ENCODE data around the gene FBP1. TPM values are rescaled to one million over a fixed set of nuclear protein-coding genes. Genes with fewer than 3 reads are reported as not detected.
A peak's percentile ranks its signal among the peaks of the same experiment; 100 is the strongest.

The FBP1 gene
- polyA plus RNA-seq, 3 donors: 82.2 to 95.5 (median 84.4) TPM

DNA sequence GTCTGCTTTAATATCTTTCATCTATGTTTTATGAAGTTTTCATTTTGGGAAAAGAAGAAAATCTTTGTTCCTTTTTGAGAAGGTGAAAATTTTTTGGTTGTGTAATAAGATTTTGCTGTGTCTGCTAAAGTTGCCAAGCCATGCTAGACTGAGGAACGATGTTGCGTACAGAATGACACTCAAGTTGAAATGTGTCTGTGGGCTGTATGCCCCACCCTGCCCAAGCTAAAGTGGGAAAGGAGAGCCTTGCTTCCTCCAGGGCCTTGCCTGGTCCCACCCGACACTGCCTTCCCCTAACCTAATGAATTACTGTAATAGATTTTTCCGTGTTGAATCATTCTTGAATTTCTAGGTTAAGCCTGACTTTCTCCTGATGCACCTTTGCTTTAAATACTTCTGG, 81.9 kb downstream of the FBP1 start:
- H3K27ac ChIP-seq (ENCODE audit: low read depth in 1 of 2, low read length in 2 of 2): no peak overlapping the region

DNA sequence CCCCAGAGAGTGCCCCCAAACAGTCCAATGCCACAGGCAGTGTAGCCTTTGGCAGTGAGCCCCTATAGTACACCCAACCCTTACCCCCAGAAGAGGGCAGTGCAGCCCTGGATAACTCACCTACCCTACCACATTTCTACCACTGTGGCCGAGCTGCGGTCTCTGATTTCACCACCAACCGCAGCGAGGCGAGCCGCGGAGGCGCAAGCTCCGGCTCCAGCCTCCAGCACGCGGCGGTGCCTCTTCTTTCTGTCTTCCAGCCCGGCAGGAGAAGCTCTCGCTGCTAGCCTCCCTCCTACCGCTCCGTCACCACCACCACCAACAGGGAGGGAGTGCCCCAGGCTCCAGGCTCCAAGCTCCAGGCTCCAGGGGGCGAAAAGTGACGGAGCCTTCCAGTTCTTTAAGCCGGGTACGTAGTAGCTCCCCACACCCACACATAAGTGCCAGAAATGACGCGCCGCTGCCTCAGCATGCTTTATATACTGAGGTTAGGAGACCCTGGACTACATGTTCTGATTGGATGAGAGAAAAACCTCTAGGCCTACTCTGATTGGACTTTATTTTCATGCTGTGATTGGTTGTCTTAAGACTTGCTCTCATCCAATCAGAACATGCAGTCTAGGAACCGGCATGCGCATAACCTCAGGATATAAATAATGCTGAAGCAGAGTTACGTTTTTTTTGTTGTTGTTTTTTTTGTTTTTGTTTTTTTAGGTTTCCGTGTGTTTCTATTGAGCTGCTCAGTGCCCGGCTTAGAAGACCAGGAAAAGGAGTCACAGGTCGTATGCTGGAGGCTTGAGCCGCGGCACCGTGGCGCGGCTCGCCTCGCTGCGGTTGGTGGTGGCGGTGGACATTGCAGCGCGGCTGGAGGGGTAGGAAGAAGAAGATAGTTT, 84.6 kb downstream of the FBP1 start, which contains the start of gene PCAT7:
Gene PCAT7, plus strand, starts transcription at position 645 of the 893 bp plus-strand sequence.
- Mint-ChIP-seq H3K4me3 (no peak within 1 kb of the TSS), H3K4me1 (peaks cover 5% of the 10 kb centered on the region), H3K36me3 (no peaks in the 10 kb centered on the region), H3K27me3 (ENCODE audit: low read depth in 3 of 3) (peaks cover 2 to 21% (median 14%) of the 10 kb centered on the region in 3 donors), H3K9me3 (peaks cover 0 to 2% (median 0%) of the 10 kb centered on the region in 7 donors), H3K27ac (no peak within 1 kb of the TSS)
- H3K79me2 ChIP-seq (ENCODE audit: insufficient read depth, low read length): no peaks in the 10 kb centered on the region
- H4K20me1 ChIP-seq (ENCODE audit: insufficient read depth, low read length): no peaks in the 10 kb centered on the region
- peak in 2 of 3 donors; percentile 3 to 36 for DNase-seq
- no peaks in the 10 kb centered on the region for H3K9me3 ChIP-seq (replicated peaks in 1 of 2; ENCODE audit: control insufficient read depth in 1 of 2, insufficient read depth in 1 of 2, low read length in 2 of 2)
- H2AFZ ChIP-seq (ENCODE audit: insufficient read depth, low read depth, low read length, poor library complexity, severe bottlenecking): no peak within 1 kb of the TSS
- intact Hi-C loops (cut with micrococcal nuclease): no loop called here
- H3K36me3 ChIP-seq (replicated peaks in 1 of 2; ENCODE audit: control insufficient read depth in 1 of 2, insufficient read depth in 2 of 2, low read length in 2 of 2): no peaks in the 10 kb centered on the region
- H3K4me3 ChIP-seq (replicated peaks in 1 of 3; ENCODE audit: low read depth in 2 of 3, low read length in 3 of 3): no peak within 1 kb of the TSS
- WGBS (ENCODE audit: insufficient coverage): 78% methylated on average over 29 of the region's 40 CpGs
- no peak within 1 kb of the TSS for H3K27ac ChIP-seq (ENCODE audit: low read depth in 1 of 2, low read length in 2 of 2)
- peaks cover 0 to 3% of the 10 kb centered on the region in 2 donors for H3K27me3 ChIP-seq (ENCODE audit: control insufficient read depth in 2 of 2, insufficient read depth in 2 of 2, low read length in 2 of 2)
- H3K4me2 ChIP-seq (replicated peaks; ENCODE audit: extremely low read depth, low read length, poor library complexity, severe bottlenecking): no peak within 1 kb of the TSS
- H3K4me1 ChIP-seq (ENCODE audit: control insufficient read depth in 1 of 2, insufficient read depth in 2 of 2, low read length in 2 of 2): no peaks in the 10 kb centered on the region
- no peak within 1 kb of the TSS for H3K9ac ChIP-seq (ENCODE audit: insufficient read depth, low read length, poor library complexity, severe bottlenecking)
- TF ChIP-seq, protein P1, sequence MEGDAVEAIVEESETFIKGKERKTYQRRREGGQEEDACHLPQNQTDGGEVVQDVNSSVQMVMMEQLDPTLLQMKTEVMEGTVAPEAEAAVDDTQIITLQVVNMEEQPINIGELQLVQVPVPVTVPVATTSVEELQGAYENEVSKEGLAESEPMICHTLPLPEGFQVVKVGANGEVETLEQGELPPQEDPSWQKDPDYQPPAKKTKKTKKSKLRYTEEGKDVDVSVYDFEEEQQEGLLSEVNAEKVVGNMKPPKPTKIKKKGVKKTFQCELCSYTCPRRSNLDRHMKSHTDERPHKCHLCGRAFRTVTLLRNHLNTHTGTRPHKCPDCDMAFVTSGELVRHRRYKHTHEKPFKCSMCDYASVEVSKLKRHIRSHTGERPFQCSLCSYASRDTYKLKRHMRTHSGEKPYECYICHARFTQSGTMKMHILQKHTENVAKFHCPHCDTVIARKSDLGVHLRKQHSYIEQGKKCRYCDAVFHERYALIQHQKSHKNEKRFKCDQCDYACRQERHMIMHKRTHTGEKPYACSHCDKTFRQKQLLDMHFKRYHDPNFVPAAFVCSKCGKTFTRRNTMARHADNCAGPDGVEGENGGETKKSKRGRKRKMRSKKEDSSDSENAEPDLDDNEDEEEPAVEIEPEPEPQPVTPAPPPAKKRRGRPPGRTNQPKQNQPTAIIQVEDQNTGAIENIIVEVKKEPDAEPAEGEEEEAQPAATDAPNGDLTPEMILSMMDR (IDR thresholded peaks at IDR 0.05): no peak

More for the DNA sequence above, 81.9 kb downstream of the FBP1 start:
- Mint-ChIP-seq H3K27me3 (ENCODE audit: low read depth in 3 of 3) (peaks cover 2 to 20% (median 8%) of the 10 kb centered on the region in 3 donors), H3K27ac (no peak overlapping the region), H3K36me3 (no peaks in the 10 kb centered on the region), H3K4me1 (peaks cover 5% of the 10 kb centered on the region), H3K9me3 (peaks cover 0 to 2% (median 0%) of the 10 kb centered on the region in 7 donors), H3K4me3 (no peak overlapping the region)
- no peak for DNase-seq
- Histone ChIP-seq H3K36me3 (replicated peaks in 1 of 2; ENCODE audit: control insufficient read depth in 1 of 2, insufficient read depth in 2 of 2, low read length in 2 of 2) (no peaks in the 10 kb centered on the region), H3K4me3 (replicated peaks in 1 of 3; ENCODE audit: low read depth in 2 of 3, low read length in 3 of 3) (no peak overlapping the region), H3K4me1 (ENCODE audit: control insufficient read depth in 1 of 2, insufficient read depth in 2 of 2, low read length in 2 of 2) (no peaks in the 10 kb centered on the region), H3K9ac (ENCODE audit: insufficient read depth, low read length, poor library complexity, severe bottlenecking) (no peak overlapping the region), H3K79me2 (ENCODE audit: insufficient read depth, low read length) (no peaks in the 10 kb centered on the region), H3K4me2 (replicated peaks; ENCODE audit: extremely low read depth, low read length, poor library complexity, severe bottlenecking) (no peak overlapping the region), H3K27me3 (ENCODE audit: control insufficient read depth in 2 of 2, insufficient read depth in 2 of 2, low read length in 2 of 2) (peaks cover 0 to 3% of the 10 kb centered on the region in 2 donors), H2AFZ (ENCODE audit: insufficient read depth, low read depth, low read length, poor library complexity, severe bottlenecking) (no peak overlapping the region), H3K9me3 (replicated peaks in 1 of 2; ENCODE audit: control insufficient read depth in 1 of 2, insufficient read depth in 1 of 2, low read length in 2 of 2) (no peaks in the 10 kb centered on the region), H4K20me1 (ENCODE audit: insufficient read depth, low read length) (no peaks in the 10 kb centered on the region)
- TF ChIP-seq, protein P1 (IDR thresholded peaks at IDR 0.05): no peak
- intact Hi-C loops (cut with micrococcal nuclease): no loop called here
- WGBS (ENCODE audit: insufficient coverage): 61% methylated on average over 3 of the region's 4 CpGs
